ENCODE results near the gene HSD17B7. TPM values are rescaled to one million over a fixed set of nuclear protein-coding genes. Genes with fewer than 3 reads are reported as not detected.

The HSD17B7 gene
- total and polyA plus RNA-seq, 9 of the 15 experiments (the other 6 are each of a cell fraction or from before 2014, with no cell fraction given): 12.7 to 48.7 (median 21.3) TPM

- CTCF ChIA-PET (ENCODE audit: low intra/inter-chr PET ratio): interaction anchor here (3.1 kb wide), 1 partner anchor 325 kb away, joined by 18 read pairs; no protein-coding TSS in a partner anchor
- no peak overlapping the region for H3K9ac ChIP-seq (ENCODE audit: insufficient read depth in 1 of 2, low read depth in 2 of 2, low read length in 2 of 2)
- no peak for DNase-seq (ENCODE audit: extremely low read depth in 1 of 4, low spot score in 3 of 4)
- H3K9me1 ChIP-seq (ENCODE audit: control insufficient read depth, insufficient read depth, low read length): no peaks in the 10 kb centered on the region
- no peak for TF ChIP-seq ZBTB33 (CRISPR knock-in tag; IDR thresholded peaks at IDR 0.05)
- TF ChIP-seq DPF2 (IDR thresholded peaks at IDR 0.05): no peak
- TF ChIP-seq ZNF444 (CRISPR knock-in tag; IDR thresholded peaks at IDR 0.05): no peak
- no peak for TF ChIP-seq PYGO2 (tag; IDR thresholded peaks at IDR 0.05)
- TF ChIP-seq ZNF696 (CRISPR knock-in tag; conservative IDR thresholded peaks at IDR 0.05): no peak
- no peak for TF ChIP-seq ZNF124 (CRISPR knock-in tag; IDR thresholded peaks at IDR 0.05)
- TF ChIP-seq NR2F6 (CRISPR knock-in tag; IDR thresholded peaks at IDR 0.05): no peak
- no peak for TF ChIP-seq POU5F1 (IDR thresholded peaks at IDR 0.05; ENCODE audit: borderline replicate concordance, low read depth, low read length, partially characterized antibody)
- no peak for TF ChIP-seq SPI1 (IDR thresholded peaks at IDR 0.05; ENCODE audit: borderline replicate concordance, low read depth, low read length)
- no peak for TF ChIP-seq NONO (IDR thresholded peaks at IDR 0.05; ENCODE audit: low read depth in 2 of 2, low read length in 1 of 2)
- H3K4me2 ChIP-seq (ENCODE audit: insufficient read depth, low read length): no peak overlapping the region
- H3K27ac ChIP-seq (ENCODE audit: extremely low read depth, low read depth, low read length): no peak overlapping the region
- intact Hi-C loops (cut with micrococcal nuclease): loop anchor here (2.0 kb wide), 1 partner anchor 465 kb away; no protein-coding TSS in a partner anchor
- POLR2A ChIA-PET: interaction anchor here (0.5 to 1.2 kb wide), 2 partner anchors 13 to 521 kb away, joined by 3 read pairs; no protein-coding TSS in a partner anchor
- in situ Hi-C loops (cut with MboI): loop anchor here (10.0 kb wide), 1 partner anchor 335 kb away; no protein-coding TSS in a partner anchor
- H3K27me3 ChIP-seq (ENCODE audit: control insufficient read depth in 2 of 2, insufficient read depth in 2 of 2, low read length in 2 of 2): peaks cover 0 to 4% of the 10 kb centered on the region in 2 experiments; a peak in 2 of 5 replicates
- no peak for FAIRE-seq
- no peaks in the 10 kb centered on the region for H3K79me2 ChIP-seq (ENCODE audit: control insufficient read depth, insufficient read depth, low read length)
- no peaks in the 10 kb centered on the region for H3K36me3 ChIP-seq (ENCODE audit: control insufficient read depth, insufficient read depth, low read length)
- H3K4me1 ChIP-seq (replicated peaks in 1 of 2; ENCODE audit: control insufficient read depth in 2 of 2, insufficient read depth in 2 of 2, low read length in 2 of 2): no peaks in the 10 kb centered on the region; a peak in 1 of 5 replicates
- no peak for ATAC-seq
- BruUV-seq (replicated peaks): no TSS peak
- WGBS (ENCODE audit: insufficient coverage, low coverage, missing lambda C conversion rate): 2% methylated on average over 2 of the region's 2 CpGs
- no peaks in the 10 kb centered on the region for H4K20me1 ChIP-seq (replicated peaks; ENCODE audit: control insufficient read depth, insufficient read depth, low read length)
- no peaks in the 10 kb centered on the region for H3K9me3 ChIP-seq (replicated peaks; ENCODE audit: control insufficient read depth, insufficient read depth, low read depth, low read length)
- no peak overlapping the region for H2AFZ ChIP-seq (ENCODE audit: low read depth, low read length)
- no peak overlapping the region for H3K4me3 ChIP-seq
Observed at GRCh38 chr1:162849711-162850110, 59.2 kb downstream of the HSD17B7 start.

Data from K562 (cell line).